ENCODE data around the gene PAK1.
"Not testable (repeated sequence)": the region's sequence is repeated elsewhere in the genome, so short reads cannot be mapped to it uniquely, and the experiment has no call there.

PAK1 gene

DNA sequence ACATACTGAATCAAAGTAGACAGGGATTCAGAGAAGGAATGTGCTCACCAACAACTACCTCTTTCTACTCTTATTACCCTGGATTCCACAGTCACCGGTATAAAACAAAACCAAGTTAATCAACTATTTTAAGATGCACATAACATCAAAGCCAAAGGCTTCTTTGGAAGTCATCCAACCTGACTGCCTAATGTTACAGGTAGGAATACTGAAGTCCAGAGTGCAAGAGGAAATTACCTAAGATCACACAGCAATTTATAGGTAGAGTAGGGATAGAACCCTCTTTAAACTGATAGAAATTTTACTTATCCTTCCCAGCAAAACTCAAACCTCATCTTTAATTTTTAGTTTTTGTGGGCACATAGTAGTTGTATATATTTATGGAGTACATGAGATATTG is 76.3 kb downstream of the PAK1 start:
- H3K36me3 ChIP-seq (ENCODE audit: control insufficient read depth, insufficient read depth, low read length) = no peaks in the 10 kb centered on the region
- no peaks in the 10 kb centered on the region for H3K9me3 ChIP-seq (ENCODE audit: control insufficient read depth, low read length)
- H3K9ac ChIP-seq (ENCODE audit: low read length) = no peak overlapping the region
- no peaks in the 10 kb centered on the region for H3K27me3 ChIP-seq (ENCODE audit: control insufficient read depth, insufficient read depth, low read length)
- H3K4me3 ChIP-seq (ENCODE audit: low read length) = no peak overlapping the region
- peaks cover 48% of the 10 kb centered on the region for H3K4me1 ChIP-seq (ENCODE audit: control insufficient read depth, insufficient read depth, low read length)

DNA sequence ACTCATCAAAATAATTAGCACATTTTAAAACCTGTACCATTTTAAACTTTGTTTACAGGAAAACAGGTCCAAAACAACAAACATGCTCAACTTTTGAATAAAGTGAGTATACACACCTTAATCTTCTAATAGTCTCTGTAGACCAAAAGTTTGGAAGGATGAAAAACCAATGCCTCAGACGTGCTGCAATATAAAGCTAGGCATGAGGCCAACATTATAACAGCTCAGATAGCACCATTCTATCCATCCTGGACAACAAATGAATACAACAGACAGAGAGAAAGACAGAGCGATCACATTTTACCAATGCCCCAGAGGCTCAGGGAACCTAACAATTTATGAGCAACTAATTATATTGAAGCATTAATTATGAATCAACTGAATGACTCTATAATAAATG is 77.0 kb downstream of the PAK1 start:
- Histone ChIP-seq H3K4me1 (ENCODE audit: control insufficient read depth, insufficient read depth, low read length) (peaks cover 49% of the 10 kb centered on the region), H3K9me3 (ENCODE audit: control insufficient read depth, low read length) (no peaks in the 10 kb centered on the region), H3K36me3 (ENCODE audit: control insufficient read depth, insufficient read depth, low read length) (no peaks in the 10 kb centered on the region), H3K27me3 (ENCODE audit: control insufficient read depth, insufficient read depth, low read length) (no peaks in the 10 kb centered on the region), H3K9ac (ENCODE audit: low read length) (no peak overlapping the region), H3K4me3 (ENCODE audit: low read length) (no peak overlapping the region)

DNA sequence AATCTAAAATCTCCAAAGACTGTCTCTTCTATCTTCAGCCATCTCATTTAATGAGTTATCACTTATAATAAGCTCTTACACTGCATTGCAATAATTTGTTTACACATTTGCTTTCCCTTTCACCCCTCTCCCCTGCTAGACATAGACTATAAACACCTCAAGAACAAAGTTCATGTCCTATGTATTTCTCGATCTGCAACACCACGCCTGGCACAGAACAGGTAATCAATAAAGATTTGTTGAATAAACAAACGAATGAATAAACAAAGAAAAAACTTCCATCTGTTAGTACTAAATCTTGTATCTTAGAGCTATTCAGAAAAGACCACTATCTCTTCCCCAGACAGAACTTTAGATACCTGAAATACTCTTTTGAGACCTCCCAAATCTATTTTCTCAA is 77.6 kb downstream of the PAK1 start:
- Histone ChIP-seq H3K4me1 (ENCODE audit: control insufficient read depth, insufficient read depth, low read length) (peaks cover 45% of the 10 kb centered on the region), H3K36me3 (ENCODE audit: control insufficient read depth, insufficient read depth, low read length) (no peaks in the 10 kb centered on the region), H3K4me3 (ENCODE audit: low read length) (no peak overlapping the region), H3K9me3 (ENCODE audit: control insufficient read depth, low read length) (no peaks in the 10 kb centered on the region), H3K27me3 (ENCODE audit: control insufficient read depth, insufficient read depth, low read length) (no peaks in the 10 kb centered on the region), H3K9ac (ENCODE audit: low read length) (no peak overlapping the region)

DNA sequence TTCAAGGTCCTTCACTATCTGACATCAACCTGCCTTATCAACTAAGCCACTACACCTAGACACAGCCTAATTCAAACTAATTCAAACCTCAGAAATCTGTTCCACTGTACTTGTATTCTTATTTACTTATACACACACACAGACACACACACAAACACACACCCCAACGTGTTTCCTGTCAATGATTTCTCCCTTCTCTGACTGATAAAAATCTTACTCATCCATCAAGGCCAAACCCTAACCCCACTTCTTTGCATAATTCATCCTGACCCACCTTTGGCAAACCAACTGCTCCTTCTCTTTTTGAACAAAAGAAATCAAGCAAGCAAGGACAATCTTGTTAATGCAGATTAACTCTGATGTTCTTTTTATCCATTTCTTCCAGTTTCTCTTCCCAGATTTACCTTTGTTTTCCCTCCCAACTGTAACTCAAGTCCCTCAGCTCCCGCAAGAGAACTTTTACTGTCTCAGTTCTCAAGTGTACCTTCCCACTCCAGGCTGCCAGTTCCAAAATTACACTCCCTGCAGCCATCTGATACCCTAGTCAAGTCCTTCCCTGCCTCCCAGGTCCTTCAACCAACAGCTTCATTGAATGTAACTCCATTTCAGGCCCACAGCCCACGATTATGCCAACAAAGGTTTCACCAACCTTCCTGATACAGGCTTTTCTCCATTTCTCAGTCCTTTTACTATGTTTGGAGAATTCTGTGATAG is 78.3 kb downstream of the PAK1 start:
- no peak overlapping the region for H3K9ac ChIP-seq (ENCODE audit: low read length)
- H3K27me3 ChIP-seq (ENCODE audit: control insufficient read depth, insufficient read depth, low read length) = no peaks in the 10 kb centered on the region
- no peak overlapping the region for H3K4me3 ChIP-seq (ENCODE audit: low read length)
- H3K36me3 ChIP-seq (ENCODE audit: control insufficient read depth, insufficient read depth, low read length) = no peaks in the 10 kb centered on the region
- no peaks in the 10 kb centered on the region for H3K9me3 ChIP-seq (ENCODE audit: control insufficient read depth, low read length)
- H3K4me1 ChIP-seq (ENCODE audit: control insufficient read depth, insufficient read depth, low read length) = peaks cover 38% of the 10 kb centered on the region

DNA sequence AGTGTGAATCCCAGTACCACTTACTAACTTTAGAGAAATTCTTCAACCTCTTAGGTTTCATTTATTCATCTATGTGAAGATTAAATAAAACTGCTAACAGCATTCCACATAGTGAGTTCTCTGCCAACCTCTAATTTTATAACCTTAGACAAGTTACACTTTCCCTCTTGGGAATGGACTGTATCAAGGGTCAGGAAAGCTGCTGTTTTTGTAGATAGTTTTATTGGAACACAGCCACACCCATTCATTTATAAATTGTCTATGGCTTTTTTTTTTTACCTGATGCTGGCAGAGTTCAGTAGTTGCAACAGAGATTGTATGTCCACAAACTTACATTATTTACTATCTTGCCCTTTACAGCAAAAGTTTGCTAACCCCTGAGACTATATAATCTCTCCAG is 81.1 kb downstream of the PAK1 start:
- H3K4me1 ChIP-seq (ENCODE audit: control insufficient read depth, insufficient read depth, low read length) = peaks cover 34% of the 10 kb centered on the region
- H3K4me3 ChIP-seq (ENCODE audit: low read length) = no peak overlapping the region
- no peaks in the 10 kb centered on the region for H3K27me3 ChIP-seq (ENCODE audit: control insufficient read depth, insufficient read depth, low read length)
- no peak overlapping the region for H3K9ac ChIP-seq (ENCODE audit: low read length)
- no peaks in the 10 kb centered on the region for H3K9me3 ChIP-seq (ENCODE audit: control insufficient read depth, low read length)
- H3K36me3 ChIP-seq (ENCODE audit: control insufficient read depth, insufficient read depth, low read length) = no peaks in the 10 kb centered on the region

DNA sequence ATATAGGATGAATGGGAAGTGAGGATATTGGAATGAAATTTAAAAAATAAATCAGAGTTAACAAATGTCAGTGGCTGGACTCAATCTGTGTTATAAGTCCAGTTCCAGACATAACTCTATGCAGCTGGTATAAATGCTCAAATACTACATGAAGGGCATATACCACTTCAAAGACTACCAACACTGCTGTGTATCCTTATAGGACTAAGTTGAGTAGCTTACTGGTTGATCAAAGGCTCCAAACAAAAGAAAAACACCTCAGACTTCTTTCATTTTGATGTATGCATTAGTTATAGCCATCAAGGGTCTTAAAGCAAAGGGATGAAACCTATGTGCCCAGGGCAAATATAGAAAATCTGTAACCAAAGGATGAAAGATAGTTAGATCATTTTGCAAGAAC is 86.2 kb downstream of the PAK1 start:
- Histone ChIP-seq H3K4me3 (ENCODE audit: low read length) (no peak overlapping the region), H3K27me3 (ENCODE audit: control insufficient read depth, insufficient read depth, low read length) (no peaks in the 10 kb centered on the region), H3K4me1 (ENCODE audit: control insufficient read depth, insufficient read depth, low read length) (peaks cover 3% of the 10 kb centered on the region), H3K9ac (ENCODE audit: low read length) (no peak overlapping the region), H3K9me3 (ENCODE audit: control insufficient read depth, low read length) (no peaks in the 10 kb centered on the region), H3K36me3 (ENCODE audit: control insufficient read depth, insufficient read depth, low read length) (no peaks in the 10 kb centered on the region)

DNA sequence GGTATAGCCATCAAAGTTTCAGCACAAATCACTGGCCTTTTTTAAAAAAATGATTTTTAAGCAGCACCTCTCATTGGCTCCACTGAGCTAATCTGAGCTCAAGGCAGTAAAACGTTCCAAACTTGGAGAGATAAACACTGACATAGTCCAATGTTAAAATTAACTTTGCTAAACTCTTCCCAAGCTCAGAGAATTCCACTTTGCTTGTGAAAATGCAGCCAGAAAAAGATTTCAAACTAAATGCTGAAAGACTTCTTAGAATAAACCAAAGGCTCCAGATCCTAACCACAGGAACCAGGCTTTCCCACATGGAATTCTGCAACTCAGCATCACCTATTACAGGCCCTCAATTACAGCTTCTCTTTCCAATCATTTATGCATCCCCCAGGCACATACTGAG is 87.7 kb downstream of the PAK1 start:
- H3K4me1 ChIP-seq (ENCODE audit: control insufficient read depth, insufficient read depth, low read length) = peaks cover 6% of the 10 kb centered on the region
- H3K9me3 ChIP-seq (ENCODE audit: control insufficient read depth, low read length) = no peaks in the 10 kb centered on the region
- H3K9ac ChIP-seq (ENCODE audit: low read length) = no peak overlapping the region
- no peak overlapping the region for H3K4me3 ChIP-seq (ENCODE audit: low read length)
- no peaks in the 10 kb centered on the region for H3K36me3 ChIP-seq (ENCODE audit: control insufficient read depth, insufficient read depth, low read length)
- H3K27me3 ChIP-seq (ENCODE audit: control insufficient read depth, insufficient read depth, low read length) = no peaks in the 10 kb centered on the region

DNA sequence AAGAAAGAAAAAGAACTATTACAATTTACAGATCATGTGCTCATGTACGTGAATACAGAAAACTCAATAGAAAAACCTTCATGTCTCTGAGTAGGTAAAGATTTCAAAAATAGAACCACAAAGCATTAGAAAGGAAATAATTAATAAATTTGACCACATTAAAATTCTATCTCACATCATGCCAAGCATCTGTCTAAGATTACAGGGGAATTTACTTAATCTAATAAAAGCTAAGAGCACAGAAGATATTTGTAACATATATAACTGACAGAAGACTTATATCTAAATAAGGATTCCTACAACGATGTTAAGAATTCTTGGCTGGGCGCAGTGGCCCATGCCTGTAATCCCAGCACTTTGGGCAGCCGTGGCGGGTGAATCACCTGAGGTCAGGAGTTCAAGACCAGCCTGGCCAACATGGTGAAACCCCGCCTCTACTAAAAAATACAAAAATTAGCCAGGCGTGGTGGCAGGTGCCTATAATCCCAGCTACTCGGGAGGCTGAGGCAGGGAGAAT is 88.6 kb downstream of the PAK1 start:
- H3K27me3 ChIP-seq (ENCODE audit: control insufficient read depth, insufficient read depth, low read length) = not testable (repeated sequence)

DNA sequence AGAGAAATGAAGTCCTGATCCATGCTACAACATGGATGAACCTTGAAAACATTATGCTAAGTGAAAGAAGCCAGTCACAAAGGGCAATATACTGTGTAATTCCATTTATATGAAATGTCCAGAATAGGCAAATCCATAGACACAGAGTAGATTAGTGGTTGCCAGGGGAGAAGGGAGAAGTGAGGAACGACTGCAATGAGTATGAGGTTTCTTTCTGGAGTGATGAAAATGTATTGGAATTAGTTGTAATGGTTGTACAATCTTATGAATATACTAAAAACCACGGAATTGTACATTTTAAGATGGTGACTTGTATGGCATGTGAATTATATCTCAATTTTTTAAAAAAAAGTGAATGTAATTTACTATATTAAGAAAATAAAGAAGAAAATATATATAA is 89.3 kb downstream of the PAK1 start:
- no peak overlapping the region for H3K4me3 ChIP-seq (ENCODE audit: low read length)
- H3K4me1 ChIP-seq (ENCODE audit: control insufficient read depth, insufficient read depth, low read length) = peaks cover 6% of the 10 kb centered on the region
- H3K27me3 ChIP-seq (ENCODE audit: control insufficient read depth, insufficient read depth, low read length) = no peaks in the 10 kb centered on the region
- no peaks in the 10 kb centered on the region for H3K9me3 ChIP-seq (ENCODE audit: control insufficient read depth, low read length)
- no peaks in the 10 kb centered on the region for H3K36me3 ChIP-seq (ENCODE audit: control insufficient read depth, insufficient read depth, low read length)
- no peak overlapping the region for H3K9ac ChIP-seq (ENCODE audit: low read length)

More for the DNA sequence above, 88.6 kb downstream of the PAK1 start:
- not testable (repeated sequence) for H3K4me3 ChIP-seq (ENCODE audit: low read length); H3K9ac ChIP-seq (ENCODE audit: low read length); H3K4me1 ChIP-seq (ENCODE audit: control insufficient read depth, insufficient read depth, low read length); H3K36me3 ChIP-seq (ENCODE audit: control insufficient read depth, insufficient read depth, low read length); H3K9me3 ChIP-seq (ENCODE audit: control insufficient read depth, low read length)

DNA sequence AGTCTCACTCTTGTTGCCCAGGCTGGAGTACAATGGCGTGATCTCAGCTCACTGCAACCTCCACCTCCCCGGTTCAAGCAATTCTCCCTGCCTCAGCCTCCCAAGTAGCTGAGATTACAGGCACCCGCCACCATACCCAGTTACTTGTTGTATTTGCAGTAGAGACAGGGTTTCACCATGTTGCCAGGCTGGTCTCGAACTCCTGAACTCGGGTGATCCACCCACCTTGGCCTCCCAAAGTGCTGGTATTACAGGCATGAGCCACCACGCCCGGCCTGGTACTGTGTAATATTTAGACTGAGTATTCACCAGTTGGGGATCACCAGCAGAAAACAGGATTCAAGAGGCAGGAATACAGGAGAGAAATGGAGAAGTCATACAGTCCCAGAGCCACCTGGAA is 90.5 kb downstream of the PAK1 start:
- not testable (repeated sequence) for H3K9me3 ChIP-seq (ENCODE audit: control insufficient read depth, low read length); H3K36me3 ChIP-seq (ENCODE audit: control insufficient read depth, insufficient read depth, low read length); H3K27me3 ChIP-seq (ENCODE audit: control insufficient read depth, insufficient read depth, low read length); H3K4me1 ChIP-seq (ENCODE audit: control insufficient read depth, insufficient read depth, low read length); H3K9ac ChIP-seq (ENCODE audit: low read length); H3K4me3 ChIP-seq (ENCODE audit: low read length)

DNA sequence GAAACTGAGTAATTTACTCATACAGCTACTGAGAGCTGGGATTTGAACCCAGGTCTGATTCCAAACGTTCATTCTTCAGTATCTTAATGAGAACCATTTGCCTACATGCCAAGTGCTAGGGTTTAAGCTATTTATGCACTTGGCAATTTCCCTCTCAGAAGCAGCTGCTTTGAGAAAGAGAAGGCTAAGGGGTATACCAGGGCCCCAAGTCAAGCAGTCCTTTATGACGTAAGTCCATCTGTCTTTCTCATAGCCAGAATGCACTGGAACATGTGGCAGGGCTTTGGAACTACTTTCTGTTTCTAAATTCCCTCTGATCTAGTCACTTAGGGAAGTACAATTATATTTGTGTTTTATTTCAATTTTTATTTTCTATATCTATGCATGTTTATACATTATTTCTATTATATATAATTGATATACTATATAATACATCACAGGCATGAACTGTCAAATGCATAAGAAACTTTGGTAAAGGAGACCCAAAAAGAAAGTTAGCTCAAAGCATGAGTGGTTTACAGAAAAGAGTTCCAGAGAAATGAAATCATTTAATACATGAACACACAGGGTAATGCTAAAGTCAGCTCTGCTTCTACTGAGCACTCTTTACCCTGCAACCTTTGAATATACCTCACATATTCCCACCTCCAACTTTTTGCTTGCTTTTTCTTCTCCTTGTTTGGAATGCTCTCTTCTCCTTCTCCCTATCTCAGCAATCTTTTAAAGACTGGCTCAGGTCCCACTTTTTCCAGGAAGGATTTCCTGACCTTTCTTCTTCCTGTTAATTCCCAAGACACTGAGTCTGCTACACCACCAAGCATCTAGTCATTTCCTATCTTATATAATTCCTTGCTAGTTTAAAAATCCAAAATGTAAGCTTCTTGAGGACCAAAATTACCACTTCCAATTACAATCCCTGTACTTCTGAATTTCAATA is 91.9 kb downstream of the PAK1 start:
- Histone ChIP-seq H3K9ac (ENCODE audit: low read length) (no peak overlapping the region), H3K4me3 (ENCODE audit: low read length) (no peak overlapping the region), H3K9me3 (ENCODE audit: control insufficient read depth, low read length) (no peaks in the 10 kb centered on the region), H3K36me3 (ENCODE audit: control insufficient read depth, insufficient read depth, low read length) (no peaks in the 10 kb centered on the region), H3K4me1 (ENCODE audit: control insufficient read depth, insufficient read depth, low read length) (peaks cover 6% of the 10 kb centered on the region), H3K27me3 (ENCODE audit: control insufficient read depth, insufficient read depth, low read length) (no peaks in the 10 kb centered on the region)

DNA sequence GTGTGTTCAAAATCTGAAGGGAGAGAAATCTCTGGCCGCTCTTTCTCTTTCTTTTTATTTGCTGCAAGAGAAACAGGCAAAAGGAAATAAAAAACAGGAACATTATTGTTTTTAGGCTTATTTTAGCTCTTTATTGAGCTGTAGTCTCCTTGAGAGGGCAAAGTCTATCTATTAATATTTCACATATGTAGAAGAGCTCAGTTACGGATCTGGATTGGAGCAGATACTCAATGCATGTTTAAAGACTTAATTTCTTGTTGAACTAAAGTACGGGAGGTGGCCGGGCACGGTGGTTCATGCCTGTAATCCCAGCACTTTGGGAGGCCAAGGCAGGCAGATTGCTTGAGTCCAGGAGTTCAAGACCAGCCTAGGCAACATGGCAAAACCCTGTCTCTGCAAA is 94.0 kb downstream of the PAK1 start:
- H3K4me3 ChIP-seq (ENCODE audit: low read length) = no peak overlapping the region
- H3K9me3 ChIP-seq (ENCODE audit: control insufficient read depth, low read length) = no peaks in the 10 kb centered on the region
- no peaks in the 10 kb centered on the region for H3K36me3 ChIP-seq (ENCODE audit: control insufficient read depth, insufficient read depth, low read length)
- H3K27me3 ChIP-seq (ENCODE audit: control insufficient read depth, insufficient read depth, low read length) = no peaks in the 10 kb centered on the region
- H3K9ac ChIP-seq (ENCODE audit: low read length) = no peak overlapping the region
- H3K4me1 ChIP-seq (ENCODE audit: control insufficient read depth, insufficient read depth, low read length) = peaks cover 9% of the 10 kb centered on the region

Measured in mucosa of stomach (tissue), 1 donor.